Esophagus muscularis mucosa (tissue), 4 donors: ENCODE results near the gene GPATCH4. TPM values are rescaled to one million over a fixed set of nuclear protein-coding genes. Genes with fewer than 3 reads are reported as not detected.

Experiments
- DNase-seq: peaks from one replicate; pipeline ENCODE4 v3.0.0-alpha.2; 2017; ENCODE audit errors: extremely low spot score
- H3K27ac ChIP-seq, 4 donors: fragments of 200-600 bp; sonication (generic); replicated peaks in 1 of 4; 1 replicate in 3 of 4; 2 replicates in 1 of 4; pipeline ENCODE4 v1.5.1; 2016 to 2019; ENCODE audit warnings: mild to moderate bottlenecking in 1 of 4
- H3K27me3 ChIP-seq, 4 donors: fragments of 200-600 bp; sonication (generic); one replicate each; pipeline versions ENCODE4 v1.5.1 to v1.6.0; 2016 to 2019
- H3K36me3 ChIP-seq, 4 donors: fragments of 200-600 bp; sonication (generic); one replicate each; pipeline ENCODE4 v1.5.1; 2016 to 2019
- H3K4me1 ChIP-seq, 4 donors: fragments of 200-600 bp; sonication (generic); one replicate each; pipeline ENCODE4 v1.5.1; 2016 to 2019
- H3K4me3 ChIP-seq, 4 donors: fragments of 200-600 bp; sonication (generic); 1 replicate in 2 of 4; 2 replicates in 2 of 4; pipeline ENCODE4 v1.5.1; 2016 to 2019; ENCODE audit warnings: mild to moderate bottlenecking in 4 of 4, moderate library complexity in 1 of 4
- H3K9me3 ChIP-seq, 4 donors: fragments of 200-600 bp; sonication (generic); 1 replicate in 3 of 4; 2 replicates in 1 of 4; pipeline ENCODE4 v1.5.1; 2016 to 2019
- CTCF ChIP-seq, 3 experiments: fragments of 200-600 bp in 2 of 3; fragments of 450-650 bp in 1 of 3; sonication (generic) in 2 of 3; IDR thresholded peaks; one replicate each; pipeline ENCODE4 v1.5.1; 2017 to 2019; ENCODE audit warnings: antibody characterized with exemption in 3 of 3, mild to moderate bottlenecking in 2 of 3, moderate library complexity in 1 of 3
- EP300 ChIP-seq: sonication (generic); formaldehyde crosslinking; IDR thresholded peaks from one replicate; pipeline ENCODE4 v1.6.1; 2017; ENCODE audit warnings: antibody characterized with exemption
- POLR2A ChIP-seq: fragments of 450-650 bp; IDR thresholded peaks from one replicate; pipeline ENCODE4 v1.6.1; 2017; ENCODE audit warnings: antibody characterized with exemption, moderate library complexity, mild to moderate bottlenecking, low read depth
- POLR2AphosphoS5 ChIP-seq, 2 donors: sonication (generic); formaldehyde crosslinking; IDR thresholded peaks; one replicate each; pipeline ENCODE4 v1.6.1; 2017; ENCODE audit warnings: antibody characterized with exemption in 2 of 2
- WGBS: methylation state at CpG from one replicate; pipeline ENCODE4 v1.1.5; 2018; 5-methylcytosine and 5-hydroxymethylcytosine counted together
- intact Hi-C: fragments of 100-400 bp; cut with DNase I; formaldehyde crosslinking; loops from one replicate; pipeline ENCODE4 v1.15.1; 2023
- total RNA-seq, 4 donors: library from RNA; depleted of rRNA; stranded (reverse); fragments of >200 nt; gene quantifications; one replicate each; pipeline versions ENCODE4 v1.1.0 to v1.2.1, GENCODE V29; 2016

The GPATCH4 gene
- total RNA-seq, 4 donors from 2014 or later: 22.6 to 32.8 (median 26.4) TPM

DNA sequence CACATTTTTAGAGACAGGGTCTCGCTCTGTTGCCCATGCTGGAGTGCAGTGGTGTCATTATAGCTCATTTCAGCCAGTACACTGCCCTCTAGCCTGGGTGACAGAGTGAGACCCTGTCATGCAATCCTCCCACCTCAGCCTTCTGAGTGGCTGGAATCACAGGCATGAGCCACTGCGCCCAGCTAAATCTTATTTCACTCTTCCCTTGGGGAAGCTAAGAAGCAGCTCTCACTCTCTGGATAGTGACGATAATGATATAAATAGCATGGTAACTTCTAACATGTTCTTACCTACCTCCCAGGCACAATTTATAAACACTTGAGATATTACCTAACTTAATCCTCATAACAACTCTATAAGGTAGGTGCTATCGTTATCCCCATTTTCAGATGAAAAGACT lies 53.8 kb downstream of the GPATCH4 start:
- intact Hi-C loops: no loop called here
- Histone ChIP-seq H3K27me3 (no peaks in the 10 kb centered on the region), H3K36me3 (no peaks in the 10 kb centered on the region), H3K4me3 (no peak overlapping the region), H3K9me3 (no peaks in the 10 kb centered on the region), H3K4me1 (no peaks in the 10 kb centered on the region), H3K27ac (no peak overlapping the region)
- no peak for DNase-seq
- TF ChIP-seq POLR2A (no peak), CTCF (IDR thresholded peaks at IDR 0.05) (no peak), POLR2AphosphoS5 (IDR thresholded peaks at IDR 0.05) (no peak), EP300 (no peak)
- WGBS: 97% methylated on average over 4 of the region's 4 CpGs

GRCh38 chr1:156546267-156546666 lies 55.0 kb downstream of the GPATCH4 start:
- intact Hi-C loops: no loop called here
- Histone ChIP-seq H3K9me3 (no peaks in the 10 kb centered on the region), H3K36me3 (no peaks in the 10 kb centered on the region), H3K4me3 (no peak overlapping the region), H3K27me3 (no peaks in the 10 kb centered on the region), H3K4me1 (no peaks in the 10 kb centered on the region), H3K27ac (no peak overlapping the region)
- TF ChIP-seq POLR2AphosphoS5 (IDR thresholded peaks at IDR 0.05) (no peak), POLR2A (no peak), EP300 (no peak), CTCF (IDR thresholded peaks at IDR 0.05) (no peak)
- no peak for DNase-seq
- WGBS: 86% methylated on average over 2 of the region's 3 CpGs

DNA sequence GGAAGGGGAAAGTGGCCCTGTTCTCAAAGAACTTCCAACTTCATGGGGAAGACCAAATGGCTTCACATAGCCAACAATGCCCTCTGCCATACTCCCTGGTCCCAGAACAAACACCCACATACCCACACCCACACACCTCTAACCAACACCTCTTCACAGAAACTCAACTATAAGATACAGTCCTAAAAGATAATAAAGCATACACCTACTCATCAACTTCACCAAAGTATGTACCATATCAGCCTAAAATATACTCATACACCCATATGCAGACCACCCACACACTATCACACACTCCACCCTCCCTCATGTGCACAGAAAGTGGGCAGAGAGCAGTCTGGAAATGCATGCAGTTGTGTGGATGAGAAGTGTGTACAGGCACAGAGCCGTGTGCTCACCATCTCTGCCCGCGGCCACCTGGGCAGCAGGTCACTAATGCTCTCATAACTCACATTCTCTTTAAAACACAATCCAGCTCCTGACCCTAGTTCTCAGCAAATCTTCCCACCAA lies 56.6 kb downstream of the GPATCH4 start:
- 92% methylated on average over 3 of the region's 3 CpGs for whole genome bisulfite sequencing
- no peak for DNase-seq
- no peaks in the 10 kb centered on the region for H3K36me3 ChIP-seq
- no peaks in the 10 kb centered on the region for H3K4me1 ChIP-seq
- intact Hi-C loops: no loop called here
- H3K4me3 ChIP-seq: no peak overlapping the region
- TF ChIP-seq EP300 (no peak), CTCF (IDR thresholded peaks at IDR 0.05) (no peak), POLR2AphosphoS5 (IDR thresholded peaks at IDR 0.05) (no peak), POLR2A (no peak)
- H3K9me3 ChIP-seq: no peaks in the 10 kb centered on the region
- no peak overlapping the region for H3K27ac ChIP-seq
- H3K27me3 ChIP-seq: no peaks in the 10 kb centered on the region

Other genes starting within 250 kb of the GPATCH4 start
- not detected for gene RHBG, start 232.3 kb downstream of the GPATCH4 start, total RNA-seq
- gene MEF2D, start 100.7 kb downstream of the GPATCH4 start, total RNA-seq: 100 to 1,000 TPM in 3 of 4 donors, 10 to 100 TPM in 1; 78.0 to 138 (median 115) TPM
- gene IQGAP3, start 28.9 kb downstream of the GPATCH4 start, total RNA-seq: 1 to 10 TPM in 1 of 4 donors, under 1 TPM in 2, not detected in 1; 0.06 to 1.1 (median 0.50) TPM
- not detected for gene TTC24, start 21.8 kb downstream of the GPATCH4 start, total RNA-seq
- 10 to 100 TPM; 73.5 to 98.0 (median 85.2) TPM for gene NAXE, start 9.7 kb downstream of the GPATCH4 start, total RNA-seq
- 1 to 10 TPM in 3 of 4 donors, under 1 TPM in 1; 0.83 to 5.1 (median 2.2) TPM for gene HAPLN2, start 17.9 kb upstream of the GPATCH4 start, total RNA-seq
- 1 to 10 TPM in 1 of 4 donors, under 1 TPM in 2, not detected in 1; 0.45 to 1.0 (median 0.99) TPM for gene BCAN, start 40.6 kb upstream of the GPATCH4 start, total RNA-seq
- 10 to 100 TPM; 16.6 to 37.4 (median 32.5) TPM for gene NES, start 75.9 kb upstream of the GPATCH4 start, total RNA-seq
- 1 to 10 TPM; 1.2 to 6.4 (median 2.7) TPM for gene CRABP2, start 104.1 kb upstream of the GPATCH4 start, total RNA-seq
- 10 to 100 TPM; 16.2 to 32.3 (median 18.0) TPM for gene METTL25B, start 127.0 kb upstream of the GPATCH4 start, total RNA-seq
- 10 to 100 TPM; 16.2 to 20.0 (median 19.0) TPM for gene ISG20L2, start 127.3 kb upstream of the GPATCH4 start, total RNA-seq
- 10 to 100 TPM; 43.5 to 67.4 (median 62.4) TPM for gene MRPL24, start 139.6 kb upstream of the GPATCH4 start, total RNA-seq
- gene HDGF, start 150.2 kb upstream of the GPATCH4 start, total RNA-seq: 100 to 1,000 TPM; 124 to 239 (median 167) TPM
- 10 to 100 TPM; 21.2 to 43.6 (median 38.7) TPM for gene PRCC, start 166.1 kb upstream of the GPATCH4 start, total RNA-seq
- gene SH2D2A, start 215.4 kb upstream of the GPATCH4 start, total RNA-seq: 1 to 10 TPM in 1 of 4 donors, under 1 TPM in 2, not detected in 1; 0.83 to 2.7 (median 0.84) TPM